ENCODE data around the gene TTLL12.

- TF ChIP-seq GATA2 (IDR thresholded peaks at IDR 0.05; ENCODE audit: low read depth, low read length) (no peak), GATA3 (IDR thresholded peaks at IDR 0.05; ENCODE audit: low read depth, low read length) (no peak)
Observed at GRCh38 chr22:43128928-43129424, 58.0 kb downstream of the TTLL12 start.
